ENCODE data around the gene ANKRD10. TPM values are rescaled to one million over a fixed set of nuclear protein-coding genes. Genes with fewer than 3 reads are reported as not detected.

Gene ANKRD10
- total RNA-seq, 1 experiment from 2014 or later: 120 TPM

- Mint-ChIP-seq H3K27me3 (ENCODE audit: unreplicated experiment) (no peaks in the 10 kb centered on the region), H3K4me1 (ENCODE audit: low read depth, unreplicated experiment) (no peaks in the 10 kb centered on the region), H3K36me3 (ENCODE audit: insufficient read depth, unreplicated experiment) (no peaks in the 10 kb centered on the region), H3K27ac (ENCODE audit: unreplicated experiment) (peak overlapping the region; percentile 61), H3K4me3 (ENCODE audit: low read depth, unreplicated experiment) (no peak overlapping the region), H3K9me3 (ENCODE audit: low read depth, unreplicated experiment) (no peaks in the 10 kb centered on the region)
- intact Hi-C loops (cut with micrococcal nuclease; ENCODE audit: unreplicated experiment): loop anchor here (2.0 kb wide), 1 partner anchor 106 kb away; no protein-coding TSS in a partner anchor
- BruUV-seq (replicated peaks): no TSS peak
- TF ChIP-seq CTCF (IDR thresholded peaks at IDR 0.05; ENCODE audit: unreplicated experiment): no peak
- no peak for DNase-seq
- CTCF ChIA-PET: interaction anchor here (0.9 kb wide), 1 partner anchor 105 kb away, joined by 5 read pairs; no protein-coding TSS in a partner anchor
Observed at GRCh38 chr13:110944968-110945927, 30.4 kb upstream of the ANKRD10 start.

GRCh38 chr13:110944121-110944967 lies 29.5 kb upstream of the ANKRD10 start:
- no TSS peak for BruUV-seq (replicated peaks)
- Mint-ChIP-seq H3K4me3 (ENCODE audit: low read depth, unreplicated experiment) (no peak overlapping the region), H3K27ac (ENCODE audit: unreplicated experiment) (peak overlapping the region; percentile 61), H3K9me3 (ENCODE audit: low read depth, unreplicated experiment) (no peaks in the 10 kb centered on the region), H3K4me1 (ENCODE audit: low read depth, unreplicated experiment) (no peaks in the 10 kb centered on the region), H3K36me3 (ENCODE audit: insufficient read depth, unreplicated experiment) (no peaks in the 10 kb centered on the region), H3K27me3 (ENCODE audit: unreplicated experiment) (no peaks in the 10 kb centered on the region)
- DNase-seq: peak; percentile 28
- intact Hi-C loops (cut with micrococcal nuclease; ENCODE audit: unreplicated experiment): loop anchor here (2.0 kb wide), 1 partner anchor 106 kb away; no protein-coding TSS in a partner anchor
- CTCF ChIA-PET: interaction anchor here (0.9 kb wide), 1 partner anchor 106 kb away, joined by 5 read pairs; no protein-coding TSS in a partner anchor
- no peak for TF ChIP-seq CTCF (IDR thresholded peaks at IDR 0.05; ENCODE audit: unreplicated experiment)

- BruUV-seq (replicated peaks): TSS peak; percentile 94
- CTCF ChIA-PET: no interaction called here
- no peak overlapping the region for H3K4me3 Mint-ChIP-seq (ENCODE audit: low read depth, unreplicated experiment)
- H3K27me3 Mint-ChIP-seq (ENCODE audit: unreplicated experiment): no peaks in the 10 kb centered on the region
- DNase-seq: no peak
- TF ChIP-seq CTCF (IDR thresholded peaks at IDR 0.05; ENCODE audit: unreplicated experiment): no peak
- H3K4me1 Mint-ChIP-seq (ENCODE audit: low read depth, unreplicated experiment): no peaks in the 10 kb centered on the region
- peak overlapping the region; percentile 70 for H3K27ac Mint-ChIP-seq (ENCODE audit: unreplicated experiment)
- intact Hi-C loops (cut with micrococcal nuclease; ENCODE audit: unreplicated experiment): no loop called here
- H3K9me3 Mint-ChIP-seq (ENCODE audit: low read depth, unreplicated experiment): peaks cover 5% of the 10 kb centered on the region
- H3K36me3 Mint-ChIP-seq (ENCODE audit: insufficient read depth, unreplicated experiment): no peaks in the 10 kb centered on the region
Observed at GRCh38 chr13:110942248-110942981, 27.5 kb upstream of the ANKRD10 start.

All from Calu3 (cell line).